T-helper 1 cell treated with Interleukin-12 subunit alpha and Interleukin-12 subunit beta and Interleukin-4 antibody, amounts not matched to agents 30 μg/mL and 1 μg/mL, for 36 hours (primary cell): Measurements from ENCODE around the gene ARG1.
A peak's percentile ranks its signal among the peaks of the same experiment; 100 is the strongest.

Experiments used
- H3K27ac Mint-ChIP-seq: one replicate; pipeline ENCODE4 v1.8.0; 2021; ENCODE audit warnings: mild to moderate bottlenecking, mixed read lengths
- H3K27me3 Mint-ChIP-seq: one replicate; pipeline ENCODE4 v1.8.0; 2021; ENCODE audit warnings: low read depth, mixed read lengths
- H3K36me3 Mint-ChIP-seq: one replicate; pipeline ENCODE4 v1.8.0; 2021; ENCODE audit warnings: low read depth, mixed read lengths
- H3K4me1 Mint-ChIP-seq: one replicate; pipeline ENCODE4 v1.8.0; 2021; ENCODE audit warnings: low read depth, mixed read lengths
- H3K4me3 Mint-ChIP-seq: one replicate; pipeline ENCODE4 v1.8.0; 2021; ENCODE audit warnings: mild to moderate bottlenecking, moderate library complexity, mixed read lengths
- H3K9me3 Mint-ChIP-seq: one replicate; pipeline ENCODE4 v1.8.0; 2021; ENCODE audit warnings: mixed read lengths

ARG1 gene

DNA sequence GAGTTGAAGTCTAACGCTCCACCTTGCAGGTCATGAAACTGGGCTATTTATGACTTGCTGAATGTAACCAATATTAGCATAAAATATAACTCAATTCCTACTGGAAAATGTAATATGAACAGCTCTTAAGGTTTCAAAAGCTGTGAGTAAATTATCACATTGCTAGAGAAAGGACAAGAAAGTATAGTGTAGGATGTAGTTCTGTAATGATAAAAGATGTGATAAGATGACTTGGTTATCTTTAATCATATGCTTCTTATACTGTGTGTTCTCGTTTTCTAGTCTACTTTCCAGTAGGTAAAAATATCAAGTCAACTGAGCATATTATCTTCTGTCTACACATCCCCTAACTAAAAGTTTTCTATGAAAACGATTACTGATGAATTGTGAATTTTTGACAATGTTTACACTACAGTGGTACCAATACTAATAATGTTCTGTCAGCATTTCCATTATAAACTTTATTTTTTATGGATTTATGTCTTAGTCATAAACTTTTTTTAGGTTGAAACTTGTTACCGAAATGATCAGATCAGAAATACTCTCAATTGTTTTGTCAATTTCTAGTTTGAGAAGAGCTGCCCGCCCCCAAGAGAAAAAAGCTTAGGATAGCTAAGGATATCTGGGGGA lies 40.4 kb downstream of the ARG1 start:
- H3K4me1 Mint-ChIP-seq, result peaks cover 3% of the 10 kb centered on the region
- no peak overlapping the region for H3K4me3 Mint-ChIP-seq
- H3K9me3 Mint-ChIP-seq, result no peaks in the 10 kb centered on the region
- H3K27ac Mint-ChIP-seq, result no peak overlapping the region
- H3K36me3 Mint-ChIP-seq, result peaks cover 38% of the 10 kb centered on the region
- no peaks in the 10 kb centered on the region for H3K27me3 Mint-ChIP-seq

DNA sequence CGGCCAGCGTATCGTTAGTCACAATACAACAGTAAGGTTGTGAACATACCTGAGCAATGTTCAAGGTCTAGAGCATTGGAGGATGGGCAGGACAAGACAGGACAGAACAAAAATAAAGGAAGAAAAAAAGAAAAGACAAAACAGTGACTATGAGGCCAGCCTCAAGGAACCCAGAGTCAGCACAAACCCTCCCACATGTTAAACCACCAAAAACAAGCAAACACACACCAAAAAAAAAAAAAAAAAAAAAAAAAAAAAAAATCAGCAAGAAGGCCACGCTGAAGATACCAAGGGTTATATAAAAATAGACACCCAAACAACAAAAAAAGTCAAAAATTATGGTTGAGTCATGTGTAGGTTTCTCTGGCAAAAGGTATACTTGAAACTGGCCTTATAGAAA lies 42.2 kb downstream of the ARG1 start:
- Mint-ChIP-seq H3K36me3 (peaks cover 29% of the 10 kb centered on the region), H3K9me3 (no peaks in the 10 kb centered on the region)

GRCh38 chr6:131627724-131628682 lies 55.0 kb downstream of the ARG1 start, which contains the start of gene MED23:
Gene MED23, minus strand, starts transcription at chr6:131628242. Its CDS starts 193 bp downstream, at chr6:131628049.
- H3K9me3 Mint-ChIP-seq, result no peaks in the 10 kb centered on the region
- H3K4me1 Mint-ChIP-seq, result peaks cover 21% of the 10 kb centered on the region
- H3K4me3 Mint-ChIP-seq, result peak within 1 kb of the TSS; percentile 96
- H3K36me3 Mint-ChIP-seq, result peaks cover 13% of the 10 kb centered on the region
- no peaks in the 10 kb centered on the region for H3K27me3 Mint-ChIP-seq
- peak within 1 kb of the TSS; percentile 89 for H3K27ac Mint-ChIP-seq

More for the DNA sequence above, 42.2 kb downstream of the ARG1 start:
- Mint-ChIP-seq H3K27ac (no peak overlapping the region), H3K27me3 (no peaks in the 10 kb centered on the region), H3K4me1 (peaks cover 3% of the 10 kb centered on the region), H3K4me3 (no peak overlapping the region)

DNA sequence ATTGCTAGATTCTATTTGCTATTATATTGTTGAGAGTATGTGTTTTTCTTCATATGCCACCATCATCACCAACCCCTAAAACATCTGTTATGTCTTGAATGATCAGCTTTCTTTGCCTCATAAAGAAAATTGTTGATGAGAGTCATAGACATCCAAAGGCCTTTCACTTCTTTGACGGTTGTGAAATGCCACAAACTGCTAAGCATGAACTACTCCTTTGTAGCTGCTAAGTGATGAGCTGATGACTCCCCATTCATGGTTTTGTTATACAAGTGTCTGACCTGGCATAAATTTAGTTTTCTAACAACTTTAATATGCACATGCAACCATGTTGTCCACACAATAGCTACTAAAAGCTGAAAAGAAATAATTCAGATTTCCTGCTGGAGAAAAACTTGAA lies 55.7 kb downstream of the ARG1 start:
- Mint-ChIP-seq H3K27me3 (no peaks in the 10 kb centered on the region), H3K9me3 (no peaks in the 10 kb centered on the region), H3K4me1 (peaks cover 21% of the 10 kb centered on the region), H3K36me3 (peaks cover 8% of the 10 kb centered on the region), H3K27ac (peak overlapping the region; percentile 68), H3K4me3 (peak overlapping the region; percentile 96)

DNA sequence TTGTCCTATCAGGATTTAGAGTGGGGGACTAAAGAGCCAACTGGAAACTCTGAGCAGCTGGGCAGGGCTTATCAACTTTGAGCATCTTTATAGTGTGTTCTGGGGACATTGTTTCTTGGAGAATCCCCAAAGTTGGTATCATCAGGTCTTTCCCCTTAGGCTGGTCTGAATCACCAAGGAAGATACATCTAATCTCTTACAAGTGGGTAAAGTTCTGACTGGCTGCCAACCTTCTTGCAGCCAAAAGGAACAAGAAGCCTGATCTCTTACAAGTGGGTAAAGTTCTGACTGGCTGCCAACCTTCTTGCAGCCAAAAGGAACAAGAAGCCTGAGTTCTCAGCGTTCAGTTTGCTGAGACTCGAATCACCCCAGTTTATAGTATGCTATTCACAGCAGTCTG lies 56.6 kb downstream of the ARG1 start:
- H3K4me1 Mint-ChIP-seq, result peaks cover 21% of the 10 kb centered on the region

GRCh38 chr6:131631625-131632289 lies 58.7 kb downstream of the ARG1 start:
- Mint-ChIP-seq H3K4me3 (no peak overlapping the region), H3K27me3 (no peaks in the 10 kb centered on the region), H3K36me3 (peaks cover 6% of the 10 kb centered on the region), H3K4me1 (peaks cover 15% of the 10 kb centered on the region), H3K27ac (no peak overlapping the region), H3K9me3 (no peaks in the 10 kb centered on the region)

More for the DNA sequence above, 56.6 kb downstream of the ARG1 start:
- no peak overlapping the region for H3K4me3 Mint-ChIP-seq
- H3K27ac Mint-ChIP-seq, result no peak overlapping the region
- no peaks in the 10 kb centered on the region for H3K27me3 Mint-ChIP-seq
- peaks cover 7% of the 10 kb centered on the region for H3K36me3 Mint-ChIP-seq
- H3K9me3 Mint-ChIP-seq, result no peaks in the 10 kb centered on the region
